ENCODE data around the gene PELI3.

- TF ChIP-seq CTCF (optimal IDR thresholded peaks at IDR 0.05 in 1 of 3, IDR thresholded peaks at IDR 0.05 in 1 of 3, conservative IDR thresholded peaks at IDR 0.05 in 1 of 3; ENCODE audit: extremely low read depth in 1 of 3, insufficient read depth in 2 of 3, low read length in 3 of 3): no peak
- TF ChIP-seq EZH2 (IDR thresholded peaks at IDR 0.05; ENCODE audit: low read length): no peak
Measured at GRCh38 chr11:66418986-66419308, 47.8 kb upstream of the PELI3 start.
